Measurements from ENCODE around the gene BTNL9.
A peak's percentile ranks its signal among the peaks of the same experiment; 100 is the strongest.
"Not testable (repeated sequence)": the region's sequence is repeated elsewhere in the genome, so short reads cannot be mapped to it uniquely, and the experiment has no call there.

The BTNL9 gene

DNA sequence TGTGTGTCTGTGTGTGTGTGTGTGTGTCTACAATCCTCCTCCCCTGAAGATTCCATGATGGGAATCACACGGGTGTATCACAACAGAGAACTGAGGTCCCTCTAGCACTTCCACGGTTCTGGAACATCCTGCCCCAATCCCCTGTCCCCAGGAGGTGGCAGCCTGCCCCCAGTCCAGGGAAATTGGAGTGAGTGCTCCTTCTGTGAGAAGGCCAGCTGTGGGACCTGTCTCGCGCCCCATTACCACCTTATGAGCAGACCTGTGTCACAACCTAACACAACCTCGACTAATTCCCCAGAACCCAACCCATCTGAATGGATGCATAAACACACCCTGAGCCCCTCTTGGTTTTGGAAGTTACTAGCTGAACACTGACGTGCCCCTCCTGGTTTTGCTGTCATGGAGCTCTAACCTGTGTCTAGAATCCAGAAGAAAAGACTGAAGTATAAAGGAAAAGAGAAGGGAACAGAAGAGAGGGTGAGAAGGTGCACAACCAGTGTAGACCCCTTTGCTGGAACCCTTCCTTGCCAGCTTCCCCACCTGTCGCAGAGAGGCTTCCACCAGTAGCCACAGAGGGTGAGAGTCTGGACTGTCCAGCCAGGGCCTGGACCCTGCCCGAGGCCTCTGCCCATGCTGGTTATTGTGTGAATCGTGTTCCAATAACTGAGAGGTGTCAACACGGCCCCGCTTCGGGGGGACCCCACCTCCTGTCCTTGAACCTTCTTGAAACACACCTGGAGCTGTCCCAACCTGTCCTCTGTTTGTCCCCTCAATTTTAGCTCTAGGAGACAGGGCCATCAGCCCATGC, 3.4 kb downstream of the BTNL9 start:
- no peak for DNase-seq

DNA sequence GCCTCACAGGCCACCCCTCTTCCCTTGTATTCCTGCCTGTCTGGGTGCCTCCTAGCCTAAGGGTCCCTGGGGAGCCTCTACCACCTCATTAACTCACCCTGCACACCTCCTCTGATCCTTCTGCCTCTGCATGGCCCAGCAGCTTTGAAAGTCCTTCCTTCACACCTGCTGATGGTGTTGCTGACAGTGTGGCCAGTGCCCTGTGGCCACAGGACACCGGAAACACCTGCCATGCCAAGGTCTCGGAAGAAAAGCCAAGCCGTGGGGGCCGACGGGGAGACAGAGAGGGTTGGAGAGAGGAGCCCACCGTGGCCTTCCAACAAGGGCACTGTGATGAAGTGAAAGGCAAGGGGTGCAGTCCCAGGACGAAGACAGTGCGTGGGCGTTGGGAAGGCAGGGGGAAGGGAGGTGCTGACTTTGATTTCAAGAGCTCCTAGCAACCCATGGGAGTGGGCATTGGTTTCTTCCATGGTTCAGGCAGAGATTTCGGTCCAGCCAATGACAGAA, 4.1 kb downstream of the BTNL9 start:
- DNase-seq, result no peak

DNA sequence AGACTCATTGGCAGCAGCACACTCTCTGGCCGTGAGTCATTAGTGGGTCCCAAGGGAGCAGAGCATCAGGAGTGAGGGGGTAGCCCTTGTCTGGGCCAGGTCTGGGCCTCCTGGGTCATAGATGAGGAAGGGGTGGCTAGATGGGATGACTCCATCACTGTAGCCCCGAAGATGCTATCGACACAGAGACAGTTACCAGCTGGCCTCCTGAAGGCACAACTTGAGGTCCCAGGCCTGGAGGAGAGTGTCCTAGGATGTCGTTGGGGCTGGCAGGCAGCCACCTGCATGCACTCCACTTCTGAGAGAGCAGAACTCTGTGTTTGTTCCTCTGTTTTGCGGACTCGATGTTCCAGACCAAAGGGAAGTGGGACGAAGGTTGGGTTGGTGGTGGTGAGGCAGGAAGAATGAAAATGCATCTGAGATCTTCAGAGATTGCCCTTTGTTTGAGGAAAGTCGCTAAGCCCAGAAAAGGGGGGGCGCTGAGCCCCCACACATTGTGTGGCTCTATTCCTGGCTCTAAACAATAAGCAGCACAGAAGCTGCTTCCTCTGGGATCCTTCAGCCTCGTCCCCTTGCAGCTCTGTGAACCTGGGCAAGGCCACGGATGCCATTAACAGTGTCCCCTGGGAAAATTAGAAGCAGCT, 4.7 kb downstream of the BTNL9 start:
- DNase-seq, result no peak

DNA sequence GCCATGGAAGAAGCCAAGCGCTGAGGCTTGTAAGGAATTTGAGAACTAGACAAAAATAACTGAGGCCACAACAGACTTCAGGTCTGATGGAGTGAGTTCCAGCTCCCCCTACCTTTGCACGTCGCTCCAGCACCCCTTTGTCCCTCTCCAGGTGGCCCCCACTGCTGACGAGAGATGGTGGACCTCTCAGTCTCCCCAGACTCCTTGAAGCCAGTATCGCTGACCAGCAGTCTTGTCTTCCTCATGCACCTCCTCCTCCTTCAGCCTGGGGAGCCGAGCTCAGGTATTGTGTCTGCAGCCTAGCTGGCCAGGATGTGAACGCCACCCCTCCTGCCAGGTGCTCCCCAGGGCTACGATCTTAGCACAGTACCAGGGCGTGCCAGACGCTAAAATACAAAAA, 5.2 kb downstream of the BTNL9 start:
- no peak for DNase-seq

DNA sequence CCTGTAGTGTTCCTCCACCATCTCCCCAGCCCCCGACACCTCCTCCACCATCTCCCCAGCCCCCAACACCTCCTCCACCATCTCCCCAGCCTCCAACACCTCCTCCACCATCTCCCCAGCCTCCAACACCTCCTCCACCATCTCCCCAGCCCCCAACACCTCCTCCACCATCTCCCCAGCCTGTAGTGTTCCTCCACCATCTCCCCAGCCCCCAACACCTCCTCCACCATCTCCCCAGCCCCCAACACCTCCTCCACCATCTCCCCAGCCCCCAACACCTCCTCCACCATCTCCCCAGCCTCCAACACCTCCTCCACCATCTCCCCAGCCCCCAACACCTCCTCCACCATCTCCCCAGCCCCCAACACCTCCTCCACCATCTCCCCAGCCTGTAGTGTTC, 5.8 kb downstream of the BTNL9 start:
- DNase-seq, result not testable (repeated sequence)

DNA sequence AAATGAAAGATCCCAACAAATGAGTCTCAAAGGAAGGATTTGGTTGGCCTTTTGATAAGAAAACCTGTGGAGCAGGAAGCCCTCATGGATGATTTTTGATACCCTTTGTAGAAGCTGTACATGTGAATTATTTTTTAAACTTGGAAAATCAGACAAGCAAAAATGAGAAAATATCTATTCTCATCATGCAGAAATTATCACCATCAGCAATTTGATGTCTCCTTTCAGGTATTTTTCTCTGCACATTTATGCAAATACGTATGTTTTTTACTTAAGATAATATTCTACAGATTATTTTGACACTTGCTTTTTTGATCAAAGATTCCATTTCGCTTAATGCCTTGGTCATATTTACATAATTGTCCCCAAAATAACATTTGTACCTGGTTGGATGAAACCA, 7.2 kb downstream of the BTNL9 start:
- no peak for DNase-seq

DNA sequence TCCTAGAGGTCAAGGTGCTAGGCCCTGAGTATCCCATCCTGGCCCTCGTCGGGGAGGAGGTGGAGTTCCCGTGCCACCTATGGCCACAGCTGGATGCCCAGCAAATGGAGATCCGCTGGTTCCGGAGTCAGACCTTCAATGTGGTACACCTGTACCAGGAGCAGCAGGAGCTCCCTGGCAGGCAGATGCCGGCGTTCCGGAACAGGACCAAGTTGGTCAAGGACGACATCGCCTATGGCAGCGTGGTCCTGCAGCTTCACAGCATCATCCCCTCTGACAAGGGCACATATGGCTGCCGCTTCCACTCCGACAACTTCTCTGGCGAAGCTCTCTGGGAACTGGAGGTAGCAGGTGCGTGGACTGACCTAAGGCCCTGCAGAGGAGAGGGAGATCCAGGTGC, 7.9 kb downstream of the BTNL9 start:
- DNase-seq, result no peak

DNA sequence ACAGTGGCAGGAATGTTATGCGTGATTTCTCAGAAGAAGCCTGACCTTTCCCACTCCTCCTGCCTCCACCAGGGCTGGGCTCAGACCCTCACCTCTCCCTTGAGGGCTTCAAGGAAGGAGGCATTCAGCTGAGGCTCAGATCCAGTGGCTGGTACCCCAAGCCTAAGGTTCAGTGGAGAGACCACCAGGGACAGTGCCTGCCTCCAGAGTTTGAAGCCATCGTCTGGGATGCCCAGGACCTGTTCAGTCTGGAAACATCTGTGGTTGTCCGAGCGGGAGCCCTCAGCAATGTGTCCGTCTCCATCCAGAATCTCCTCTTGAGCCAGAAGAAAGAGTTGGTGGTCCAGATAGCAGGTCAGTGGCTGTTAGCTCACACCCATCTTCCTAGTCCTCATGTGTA, 9.9 kb downstream of the BTNL9 start:
- DNase-seq, result no peak

DNA sequence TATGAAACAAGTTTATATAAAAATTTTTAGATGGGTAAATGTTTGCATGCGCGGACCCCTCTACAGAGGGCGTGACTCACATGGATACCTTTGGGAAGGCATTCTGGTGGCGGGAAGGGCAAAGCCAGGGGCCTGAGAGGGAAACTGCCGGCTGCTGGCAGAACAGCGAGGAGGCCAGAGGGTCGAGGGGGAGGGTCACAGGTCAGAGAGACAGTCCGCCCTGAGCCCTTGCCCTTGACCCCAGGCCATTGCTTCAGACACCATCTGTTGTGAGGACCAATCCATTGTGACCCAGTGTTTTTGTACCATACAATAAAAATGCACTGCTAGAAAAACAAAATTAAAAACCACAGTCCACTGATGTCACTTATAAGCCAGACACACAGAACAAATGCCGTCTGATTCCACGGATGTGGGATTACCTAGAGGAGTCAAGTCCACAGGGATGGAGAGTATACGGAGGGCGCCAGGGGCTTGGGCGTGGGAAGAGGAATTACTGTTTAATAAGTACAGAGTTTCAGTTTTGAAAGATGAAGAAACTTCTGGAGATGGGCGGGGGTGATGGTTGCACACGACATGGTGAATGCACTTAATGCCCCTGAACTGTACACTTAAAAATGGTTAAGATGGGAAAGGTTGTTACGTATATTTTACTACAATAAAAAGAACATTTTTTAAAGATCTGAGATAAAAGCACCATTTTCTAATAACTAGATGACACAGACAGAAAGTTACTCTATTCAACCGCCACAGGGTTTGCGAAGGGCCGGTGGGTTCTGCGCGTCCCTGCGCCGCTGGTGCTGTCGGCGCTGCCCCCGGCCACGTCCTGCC, 12.0 kb downstream of the BTNL9 start:
- no peak for DNase-seq

DNA sequence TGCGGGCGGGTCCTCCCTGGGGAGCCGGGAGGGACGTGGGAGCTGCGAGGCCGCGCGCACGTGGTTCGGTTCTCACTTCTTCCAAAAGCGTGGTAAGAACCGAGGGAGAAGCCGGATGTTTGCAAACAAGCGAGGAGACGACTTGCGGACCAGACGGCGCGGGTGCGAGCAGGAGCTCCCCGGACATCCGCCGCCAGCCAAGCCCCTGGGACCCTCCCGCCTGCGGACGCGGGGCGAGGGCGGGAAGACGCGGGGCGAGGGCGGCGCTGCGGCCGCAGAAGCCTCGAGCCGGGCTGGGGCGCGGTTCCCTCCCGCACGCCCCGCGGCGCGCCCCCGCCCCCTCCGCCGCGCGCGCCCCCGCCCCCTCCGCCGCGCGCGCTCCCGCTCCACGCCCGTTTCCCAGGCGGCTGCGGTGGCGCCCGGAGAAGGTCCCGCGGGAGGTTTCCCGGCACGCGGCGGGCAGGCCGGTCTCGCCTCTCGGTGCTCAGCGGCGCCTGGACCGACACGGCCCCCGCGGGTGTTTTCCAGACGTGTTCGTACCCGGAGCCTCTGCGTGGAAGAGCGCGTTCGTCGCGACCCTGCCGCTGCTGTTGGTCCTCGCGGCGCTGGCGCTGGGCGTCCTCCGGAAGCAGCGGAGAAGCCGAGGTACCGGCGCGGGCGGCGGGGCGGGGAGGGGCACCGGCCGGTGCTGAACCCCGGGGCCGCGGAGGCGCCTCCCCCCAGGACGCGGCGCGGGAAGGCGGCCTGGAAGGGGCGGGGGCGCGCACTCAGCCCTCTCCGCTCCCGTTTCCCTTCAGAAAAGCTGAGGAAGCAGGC, 12.8 kb downstream of the BTNL9 start:
- peak; percentile 34 for DNase-seq

DNA sequence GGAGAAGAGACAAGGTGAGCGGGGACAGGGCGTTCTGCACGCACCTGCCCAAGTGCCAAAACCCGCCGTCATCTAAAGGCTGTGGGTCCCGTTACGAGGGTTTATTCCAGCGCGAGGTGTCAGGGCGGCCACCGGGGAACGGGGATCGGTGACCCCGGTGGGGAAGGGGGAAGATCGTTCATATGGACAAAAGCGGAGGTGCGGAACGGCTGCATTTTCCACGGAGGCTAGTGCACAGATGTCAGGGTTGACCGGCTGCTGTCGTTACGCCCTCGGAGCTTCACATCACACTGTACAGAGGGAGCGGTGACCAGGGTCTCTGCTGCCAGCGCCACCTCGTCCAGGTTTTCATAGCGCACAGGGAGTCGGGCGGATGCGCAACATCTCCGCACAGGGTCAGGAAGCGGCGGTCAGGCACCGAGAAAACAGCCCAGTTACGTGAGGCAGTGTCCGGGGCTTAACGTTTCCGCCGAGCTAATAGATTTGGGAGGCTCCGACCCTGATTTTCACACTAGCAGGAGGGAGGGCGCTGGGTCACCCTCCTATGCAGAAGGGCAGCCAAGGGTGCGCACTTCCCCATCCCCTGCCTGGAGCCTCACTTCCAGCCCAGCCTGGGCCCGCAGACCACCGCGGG, 13.5 kb downstream of the BTNL9 start:
- no peak for DNase-seq

DNA sequence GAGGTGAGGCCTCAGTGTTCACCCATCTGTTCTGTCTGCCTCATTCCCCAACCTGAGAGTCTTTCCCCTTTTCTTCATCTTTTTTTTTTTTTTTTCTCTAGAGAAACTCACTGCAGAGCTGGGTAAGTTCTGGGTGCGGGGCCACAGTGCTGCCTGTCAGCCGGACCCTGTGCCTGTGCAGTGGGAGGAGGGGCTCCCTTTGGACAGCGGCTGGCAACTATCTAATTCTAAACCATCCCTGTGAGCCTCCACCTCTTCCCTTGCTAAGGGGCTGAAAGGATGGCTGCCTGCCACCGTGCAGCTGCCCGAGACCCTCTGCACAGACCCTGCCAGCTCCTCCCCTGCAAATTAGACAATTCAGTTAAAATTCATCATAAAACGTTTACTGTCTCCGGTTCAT, 14.1 kb downstream of the BTNL9 start:
- no peak for DNase-seq

DNA sequence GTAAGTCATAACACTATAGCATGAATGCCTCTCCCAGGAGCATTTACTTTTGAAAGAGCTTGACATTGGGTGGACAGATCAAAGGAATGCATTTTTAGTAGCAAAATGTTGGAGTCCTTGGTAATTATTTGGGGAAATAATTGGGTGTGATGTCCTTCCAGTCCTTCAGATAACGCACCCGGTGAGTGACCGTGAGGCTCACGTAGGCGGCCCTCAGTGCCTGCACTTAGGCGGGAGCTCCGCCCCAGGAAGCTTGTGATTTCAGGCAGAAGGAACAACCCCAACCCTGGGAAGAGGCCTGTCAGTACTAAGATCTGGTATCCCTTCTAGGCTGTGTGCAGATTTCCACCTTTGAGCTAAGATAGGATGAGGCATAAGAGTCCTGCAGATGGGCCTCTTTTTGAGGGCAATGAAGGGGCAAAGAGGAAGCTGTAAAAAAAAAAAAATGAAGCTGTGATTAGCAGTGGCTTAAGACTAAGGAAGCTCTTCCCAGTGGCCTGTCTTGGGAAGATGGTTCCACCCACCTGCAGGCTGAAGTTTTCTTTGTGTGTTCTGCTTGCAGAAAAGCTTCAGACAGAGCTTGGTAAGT, 14.9 kb downstream of the BTNL9 start:
- no peak for DNase-seq

DNA sequence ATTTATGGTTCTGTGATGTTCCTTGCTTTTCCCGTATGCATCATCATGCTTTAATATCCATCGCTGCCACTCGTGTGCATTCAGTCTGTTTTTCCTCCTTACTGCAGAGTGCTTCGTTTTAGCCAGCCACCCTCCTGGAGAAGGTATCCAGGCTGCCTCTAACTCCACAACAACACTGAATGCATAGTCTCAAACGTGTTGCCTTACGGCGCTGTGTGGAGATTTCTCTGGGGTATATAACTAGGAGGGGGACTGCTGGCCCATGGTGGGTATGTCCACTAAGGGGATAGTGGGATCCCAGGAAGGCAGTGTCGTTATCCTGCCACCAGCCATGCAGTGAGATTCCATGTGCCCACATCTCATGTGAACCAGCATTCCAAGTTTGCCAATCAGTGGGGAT, 16.4 kb downstream of the BTNL9 start:
- DNase-seq, result no peak

DNA sequence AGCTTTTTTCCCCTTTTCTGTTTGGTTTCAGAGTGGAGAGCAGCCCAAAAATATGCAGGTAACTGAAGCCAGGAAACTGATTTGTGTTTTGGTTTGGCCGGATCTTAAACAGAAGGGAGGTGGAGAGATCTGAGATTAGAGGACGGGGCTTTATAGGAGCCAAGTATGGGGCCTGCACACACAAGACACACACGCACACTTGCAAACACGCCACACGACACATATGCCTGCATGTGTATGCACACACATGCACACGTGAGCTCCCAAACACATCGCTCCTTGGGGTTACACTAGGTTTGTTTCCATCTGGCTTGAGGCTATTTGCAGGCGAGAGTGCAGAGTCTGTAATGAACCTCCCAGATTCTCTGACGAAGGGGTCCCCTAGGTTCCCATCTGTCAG, 18.3 kb downstream of the BTNL9 start:
- DNase-seq, result no peak

DNA sequence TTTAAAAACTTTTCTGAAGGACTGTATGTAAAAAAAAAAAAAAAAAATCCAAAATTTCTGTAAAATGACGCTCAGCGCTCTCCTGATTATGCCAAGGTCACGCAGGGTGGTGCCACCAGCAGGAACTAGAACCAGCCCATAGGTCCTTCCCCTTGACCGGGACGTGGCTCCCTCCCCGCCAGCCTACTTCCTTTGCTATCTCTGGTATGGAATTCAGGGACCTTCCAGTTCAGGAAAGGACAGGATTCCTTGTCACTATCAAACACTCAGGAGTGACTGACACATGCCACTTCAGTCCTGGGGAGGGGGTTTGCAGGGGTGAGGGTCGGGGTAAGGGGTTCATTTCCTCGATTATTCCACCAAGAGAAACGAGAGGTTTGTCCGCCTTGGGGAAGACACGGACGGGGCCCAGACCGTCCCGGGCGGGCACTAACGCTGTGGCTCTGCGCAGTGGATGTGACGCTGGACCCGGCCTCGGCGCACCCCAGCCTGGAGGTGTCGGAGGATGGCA, 18.8 kb downstream of the BTNL9 start:
- DNase-seq, result no peak

DNA sequence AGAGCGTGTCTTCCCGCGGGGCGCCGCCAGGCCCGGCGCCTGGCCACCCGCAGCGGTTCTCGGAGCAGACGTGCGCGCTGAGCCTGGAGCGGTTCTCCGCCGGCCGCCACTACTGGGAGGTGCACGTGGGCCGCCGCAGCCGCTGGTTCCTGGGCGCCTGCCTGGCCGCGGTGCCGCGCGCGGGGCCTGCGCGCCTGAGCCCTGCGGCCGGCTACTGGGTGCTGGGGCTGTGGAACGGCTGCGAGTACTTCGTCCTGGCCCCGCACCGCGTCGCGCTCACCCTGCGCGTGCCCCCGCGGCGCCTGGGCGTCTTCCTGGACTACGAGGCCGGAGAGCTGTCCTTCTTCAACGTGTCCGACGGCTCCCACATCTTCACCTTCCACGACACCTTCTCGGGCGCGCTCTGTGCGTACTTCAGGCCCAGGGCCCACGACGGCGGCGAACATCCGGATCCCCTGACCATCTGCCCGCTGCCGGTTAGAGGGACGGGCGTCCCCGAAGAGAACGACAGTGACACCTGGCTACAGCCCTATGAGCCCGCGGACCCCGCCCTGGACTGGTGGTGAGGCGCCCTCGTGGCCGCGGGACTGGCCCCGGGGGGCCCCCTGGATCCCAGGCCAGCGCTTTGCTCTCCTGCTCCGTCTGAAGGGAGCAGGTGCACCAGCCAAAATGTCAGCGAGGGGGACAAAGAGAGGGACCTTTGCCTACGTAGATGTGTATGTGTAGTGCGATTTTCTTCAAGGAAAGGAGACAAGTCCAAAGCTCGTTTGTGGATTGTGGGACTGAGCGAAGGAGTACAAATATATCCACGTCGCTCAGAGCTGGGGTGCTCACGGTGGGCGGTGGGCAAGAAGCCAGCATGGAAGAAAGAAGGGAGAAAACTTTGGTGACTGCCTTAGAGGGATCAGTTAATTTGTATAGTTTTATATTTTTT, 19.5 kb downstream of the BTNL9 start:
- DNase-seq, result no peak

DNA sequence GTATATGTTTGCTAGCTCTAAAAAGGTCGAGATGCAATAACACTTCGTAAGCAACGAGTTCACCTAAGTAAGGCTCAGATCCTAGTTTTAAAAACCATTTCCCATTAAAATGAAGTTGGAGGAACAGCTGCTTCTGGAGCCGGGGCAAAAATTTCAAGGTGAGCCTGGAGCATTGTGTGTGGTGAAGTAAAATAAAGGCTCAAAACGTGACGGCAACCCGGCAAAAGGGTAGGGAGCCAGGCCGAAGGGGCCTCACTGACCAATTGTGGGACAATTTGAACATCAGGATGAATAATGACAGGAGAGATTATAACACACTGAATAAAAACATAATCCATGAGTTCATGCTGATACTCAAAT, 20.1 kb downstream of the BTNL9 start:
- DNase-seq, result no peak

DNA sequence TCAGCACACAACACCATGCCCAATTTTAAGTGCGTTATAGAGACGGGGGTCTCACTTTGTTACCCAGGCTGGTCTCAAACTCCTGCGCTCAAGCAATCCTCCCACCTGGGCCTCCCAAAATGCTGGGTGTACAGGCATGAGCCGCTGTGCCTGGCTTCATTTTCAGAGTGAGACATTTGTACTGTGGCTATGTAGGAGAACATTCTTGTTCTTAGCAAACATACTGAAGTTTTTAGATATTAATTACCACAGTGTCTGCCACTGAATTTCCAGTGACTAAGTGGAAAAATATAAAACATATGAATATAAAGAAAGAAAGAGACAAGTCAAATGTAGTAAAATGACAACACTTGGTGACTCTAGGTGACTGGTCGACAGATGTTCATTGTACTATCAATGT, 20.9 kb downstream of the BTNL9 start:
- no peak for DNase-seq

DNA sequence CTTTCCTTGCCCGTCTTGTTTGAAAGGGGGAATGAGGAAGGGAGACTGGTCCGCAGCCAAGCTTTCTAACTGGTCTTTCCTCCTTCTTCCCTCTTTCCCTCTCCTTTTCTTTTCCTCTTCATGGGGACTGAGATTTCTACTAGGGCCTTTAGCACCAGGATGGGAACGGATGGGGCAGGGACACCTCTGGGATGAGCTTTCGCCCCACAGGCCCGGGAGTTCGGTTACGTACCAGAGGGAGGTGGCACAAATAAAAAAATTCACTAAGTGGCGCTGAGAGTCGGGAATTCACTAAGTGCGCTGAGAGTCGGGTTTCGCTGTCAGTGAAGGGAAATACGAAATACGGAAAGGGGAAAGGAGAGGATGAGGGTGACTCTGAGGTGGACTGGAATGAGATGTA, 21.6 kb downstream of the BTNL9 start:
- no peak for DNase-seq

DNA sequence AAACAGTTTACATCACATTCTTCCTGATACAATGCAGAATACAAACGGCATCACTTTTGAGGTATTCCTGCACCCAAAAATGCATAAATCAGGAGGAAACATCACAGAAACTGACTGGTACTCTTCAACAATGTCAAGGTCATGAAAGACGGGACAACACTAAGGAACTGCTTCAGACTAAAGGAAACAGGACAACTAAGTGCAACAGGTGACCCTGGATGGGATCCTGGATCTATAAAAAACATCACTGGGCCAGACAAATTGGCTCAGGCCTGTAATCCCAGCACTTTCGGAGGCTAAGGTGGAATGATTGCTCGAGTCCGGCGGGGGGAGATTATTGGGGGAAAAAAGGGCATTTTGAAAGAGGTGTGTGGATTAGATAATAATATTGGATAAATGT, 22.6 kb downstream of the BTNL9 start:
- no peak for DNase-seq
